HG02678 (cell line): ENCODE results near the gene MRAS.
"Not testable (repeated sequence)": the region's sequence is repeated elsewhere in the genome, so short reads cannot be mapped to it uniquely, and the experiment has no call there.

ENCODE experiments used
- ATAC-seq: cut with Tn5 transposase; IDR thresholded peaks from one replicate; pipeline ENCODE4 v1.9.1; 2021; ENCODE audit warnings: mild to moderate bottlenecking, moderate library complexity; ENCODE audit not compliant: unreplicated experiment

MRAS gene

GRCh38 chr3:138442433-138442832, 94.1 kb downstream of the MRAS start:
- ATAC-seq = no peak

DNA sequence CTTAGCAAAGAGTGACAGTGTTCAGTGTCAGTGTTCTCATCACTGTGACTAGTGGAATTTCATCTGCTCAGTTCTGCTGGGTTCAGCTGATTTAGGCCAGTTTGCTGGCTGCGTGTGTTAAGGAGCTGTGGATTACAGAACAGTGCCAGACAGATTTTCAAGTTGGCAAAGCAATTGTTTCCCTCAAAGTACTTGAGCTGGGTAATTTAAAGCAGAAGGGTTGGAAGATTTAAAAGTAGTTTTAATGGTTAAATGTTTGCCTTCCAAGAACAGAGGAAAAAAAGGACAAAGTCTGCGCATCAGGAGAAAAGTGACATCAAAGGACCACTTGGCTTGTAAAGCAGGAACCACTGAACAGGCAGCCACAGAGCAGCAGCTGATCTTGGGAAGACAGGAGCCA, 94.7 kb downstream of the MRAS start:
- ATAC-seq = no peak

DNA sequence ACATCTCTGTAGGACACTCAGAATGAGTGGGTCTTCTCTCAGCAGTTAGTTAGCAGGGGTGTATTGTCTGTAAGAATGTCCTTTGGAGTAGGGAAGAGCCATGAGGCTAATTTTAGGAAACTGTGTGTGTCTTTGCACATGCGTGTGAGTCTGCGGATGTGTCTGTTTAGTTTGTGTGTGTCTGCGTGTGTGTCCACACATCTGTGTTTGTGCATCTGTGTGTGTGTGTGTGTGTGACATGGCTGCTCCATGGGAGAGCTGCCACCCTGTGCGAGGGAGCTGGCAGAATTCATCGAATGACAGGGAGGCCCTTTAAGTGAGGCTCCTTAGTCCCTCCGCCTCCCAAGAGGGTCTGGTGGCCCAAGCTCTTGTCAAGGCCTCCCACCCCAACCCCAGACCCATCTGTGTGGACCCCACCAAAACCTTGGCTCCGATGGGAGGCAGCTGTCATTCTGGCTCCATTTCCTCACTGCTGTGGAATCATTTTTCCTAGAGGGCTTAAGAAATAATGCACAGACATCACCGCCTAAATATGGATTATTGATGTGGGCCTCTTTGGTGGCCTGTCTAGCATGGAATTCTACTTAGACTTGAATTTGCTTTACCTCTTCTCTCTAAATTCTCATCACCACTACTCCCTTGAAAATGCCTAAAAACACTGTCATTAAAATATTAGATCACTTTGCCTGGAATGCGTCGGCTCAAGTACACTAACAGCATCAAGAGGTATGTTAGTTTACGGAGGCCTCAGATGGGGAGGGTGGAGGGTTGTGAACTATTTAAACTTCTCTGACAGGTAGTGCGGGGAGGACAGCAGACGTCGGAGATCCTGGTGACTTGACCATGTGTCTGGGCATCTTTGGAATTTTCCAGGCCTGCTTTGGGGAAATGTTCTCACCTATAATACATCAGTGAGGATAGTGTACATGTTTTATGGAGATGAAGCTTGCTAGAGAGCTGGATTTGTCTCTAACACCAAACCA, 95.4 kb downstream of the MRAS start:
- ATAC-seq = no peak

GRCh38 chr3:138445236-138445635, 96.9 kb downstream of the MRAS start:
- ATAC-seq = no peak

DNA sequence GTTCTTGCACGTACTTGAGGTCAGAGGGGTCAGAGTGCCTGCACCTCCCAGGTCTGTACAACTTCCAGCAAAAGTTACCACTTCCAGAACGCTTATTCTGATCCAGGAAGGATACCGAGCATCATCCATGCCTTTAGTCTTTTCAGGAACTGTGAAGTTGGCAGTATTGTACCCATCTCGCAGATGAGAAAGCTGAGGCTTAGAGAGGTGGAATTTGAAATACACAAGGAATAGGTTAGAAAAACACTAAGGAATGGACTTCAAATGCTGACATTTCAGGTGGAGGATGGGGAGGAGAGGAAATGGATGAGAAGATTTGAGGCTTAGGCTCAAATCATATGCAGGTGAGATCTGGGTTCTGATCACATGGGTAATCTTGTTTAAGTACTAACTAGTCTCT, 97.3 kb downstream of the MRAS start:
- no peak for ATAC-seq

- ATAC-seq = no peak
These were observed 100.3 kb downstream of the MRAS start for GRCh38 chr3:138448631-138449030.

GRCh38 chr3:138449490-138449889, 101.1 kb downstream of the MRAS start:
- ATAC-seq = no peak

DNA sequence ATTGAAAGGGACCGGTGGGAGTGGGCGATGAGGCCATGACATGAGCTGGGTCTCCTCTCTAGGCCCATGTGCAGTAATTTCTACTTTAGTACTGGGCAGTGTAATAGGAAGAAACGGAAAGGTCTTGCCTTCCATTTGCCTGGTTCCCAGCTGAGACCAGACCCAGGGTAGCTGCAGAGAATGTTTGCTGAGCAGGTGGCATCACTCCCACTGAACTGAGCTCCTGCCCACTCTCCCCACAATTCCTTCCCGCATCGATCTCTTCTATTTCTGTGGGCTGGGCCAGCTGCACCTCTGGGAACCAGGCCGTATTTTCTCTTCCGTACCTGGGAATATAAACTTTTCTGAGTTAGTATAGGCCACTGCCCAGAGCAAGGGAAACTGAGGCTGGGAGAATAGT, 101.8 kb downstream of the MRAS start:
- no peak for ATAC-seq

GRCh38 chr3:138450704-138451424, 102.5 kb downstream of the MRAS start:
- ATAC-seq = no peak

DNA sequence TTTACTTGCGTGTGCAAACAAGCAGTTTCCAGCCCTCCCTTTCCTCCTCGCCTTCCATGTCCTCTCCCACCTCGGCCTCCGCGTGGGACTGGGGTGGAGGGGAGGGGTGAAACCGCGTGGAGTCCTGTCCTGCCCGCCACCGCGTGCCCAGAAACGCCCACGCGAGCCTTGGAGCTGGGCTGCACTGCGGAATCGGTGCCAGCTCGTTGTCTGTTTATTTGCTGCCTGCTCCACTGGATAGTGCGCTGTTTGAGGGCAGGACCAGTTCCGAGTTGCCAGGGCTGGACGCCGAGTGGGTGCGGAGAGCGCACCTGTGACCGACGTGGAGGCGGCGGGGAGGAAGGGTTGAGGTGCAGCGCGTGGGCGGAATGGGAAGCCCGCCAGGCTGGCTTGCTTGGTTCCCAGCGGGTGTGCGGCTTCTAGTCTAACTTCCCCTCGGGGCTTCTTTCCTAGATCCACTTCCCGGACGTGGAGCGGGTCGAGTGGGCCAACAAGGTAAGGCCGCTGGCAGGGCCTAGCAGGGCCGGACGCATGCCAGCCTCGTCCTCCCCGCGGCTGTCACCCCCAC, 103.3 kb downstream of the MRAS start:
- no peak for ATAC-seq

DNA sequence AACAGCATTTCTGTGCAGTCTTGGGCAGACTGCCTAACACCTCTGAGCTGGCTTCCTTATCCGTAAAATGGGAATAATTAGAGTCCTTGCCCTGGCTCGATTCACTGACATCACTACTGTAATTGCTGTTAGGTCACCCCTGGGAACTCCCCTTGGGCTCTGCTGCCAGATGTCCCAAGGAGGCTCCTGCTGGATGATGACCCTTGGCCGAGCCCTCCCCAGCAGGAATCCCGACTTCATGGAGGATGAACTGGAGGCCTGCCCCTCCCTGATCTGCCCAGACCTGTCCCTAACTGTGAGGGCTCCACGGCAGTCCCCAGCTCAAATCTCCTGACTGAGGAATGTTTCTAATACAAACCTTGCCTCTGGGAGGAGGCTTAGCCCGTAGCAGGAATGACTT, 104.1 kb downstream of the MRAS start:
- ATAC-seq = no peak

DNA sequence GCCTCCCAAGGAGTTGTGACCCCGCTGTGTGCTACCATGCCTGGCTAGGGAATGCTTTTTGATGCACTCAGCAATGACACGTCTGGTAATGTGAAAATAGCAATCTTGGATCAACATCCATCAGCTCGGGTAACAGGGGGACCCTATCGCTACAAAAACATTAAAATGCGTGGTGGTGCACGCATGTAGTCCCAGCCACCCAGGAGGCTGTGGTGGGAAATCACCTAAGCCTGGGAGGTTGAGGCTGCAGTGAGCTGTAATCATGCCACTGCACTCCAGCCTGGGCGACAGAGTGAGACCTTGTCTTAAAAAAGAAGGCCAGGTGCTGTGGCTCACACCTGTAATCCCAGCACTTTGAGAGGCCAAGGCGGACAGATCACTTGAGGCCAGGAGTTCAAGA, 105.6 kb downstream of the MRAS start:
- ATAC-seq = not testable (repeated sequence)
